PC-3 (cell line): ENCODE measurements around the gene HSPB2. TPM values are rescaled to one million over a fixed set of nuclear protein-coding genes. Genes with fewer than 3 reads are reported as not detected.

Source experiments
- ATAC-seq: fragments of 200-7000 bp; cut with Tn5 transposase; 2 replicates; pipeline ENCODE4 v1.9.1; 2020; ENCODE audit warnings: mild to moderate bottlenecking, moderate library complexity
- BruUV-seq: library from RNA; stranded (reverse); fragments of 400-500 nt; replicated peaks from 2 replicates; lab custom pipeline; 2021; lab: Mats Ljungman, UMichigan
- CTCF ChIA-PET: fragments of 300-600 bp; sonication (Branson Sonifier 250); formaldehyde crosslinking; loops from one replicate; lab custom pipeline; 2022; ENCODE audit warnings: antibody characterized with exemption; lab: Charles Lee
- POLR2A ChIA-PET: fragments of 300-600 bp; sonication (Branson Sonifier 250); formaldehyde crosslinking; loops from one replicate; lab custom pipeline; 2022; ENCODE audit warnings: antibody characterized with exemption; ENCODE audit not compliant: unreplicated experiment; lab: Charles Lee
- DNase-seq: peaks from one replicate; pipeline ENCODE4 v3.0.0-alpha.2; 2015
- H2AFZ ChIP-seq: fragments of 300-600 bp; sonication (generic); 2 replicates; pipeline ENCODE4 v1.6.0; 2016; ENCODE audit warnings: antibody characterized with exemption, low read length
- H3F3A ChIP-seq: fragments of 300-600 bp; sonication (generic); one replicate; pipeline ENCODE4 v1.6.0; 2017; ENCODE audit warnings: antibody characterized with exemption, low read length, control low read depth, mild to moderate bottlenecking; ENCODE audit not compliant: unreplicated experiment
- H3K27ac ChIP-seq: fragments of 300-600 bp; sonication (generic); 2 replicates; pipeline ENCODE4 v1.5.1; 2016; ENCODE audit warnings: mild to moderate bottlenecking, low read length
- H3K27me3 ChIP-seq: fragments of 300-600 bp; sonication (generic); 2 replicates; pipeline ENCODE4 v1.6.1; 2016; ENCODE audit warnings: low read length, mixed read lengths
- H3K36me3 ChIP-seq: fragments of 300-600 bp; sonication (generic); 2 replicates; pipeline ENCODE4 v1.6.1; 2016; ENCODE audit warnings: low read depth, mixed run types, low read length, mixed read lengths
- H3K4me1 ChIP-seq: fragments of 300-600 bp; sonication (generic); 2 replicates; pipeline ENCODE4 v1.5.1; 2016; ENCODE audit warnings: low read length; ENCODE audit not compliant: insufficient read depth
- H3K4me2 ChIP-seq: fragments of 300-600 bp; sonication (generic); 2 replicates; pipeline ENCODE4 v1.6.0; 2016; ENCODE audit warnings: low read length
- H3K4me3 ChIP-seq: fragments of 300-600 bp; sonication (generic); 2 replicates; pipeline ENCODE4 v1.5.1; 2016; ENCODE audit warnings: mild to moderate bottlenecking, low read length, mixed read lengths
- H3K79me2 ChIP-seq: fragments of 300-600 bp; sonication (generic); 2 replicates; pipeline ENCODE4 v1.6.1; 2017; ENCODE audit warnings: low read length, mixed read lengths
- H3K9ac ChIP-seq: fragments of 300-600 bp; sonication (generic); 2 replicates; pipeline ENCODE4 v1.6.0; 2016; ENCODE audit warnings: mild to moderate bottlenecking, low read length
- H3K9me2 ChIP-seq: fragments of 300-600 bp; sonication (generic); replicated peaks from 2 replicates; pipeline ENCODE4 v1.6.1; 2016; ENCODE audit warnings: mixed run types, low read length, mixed read lengths
- H3K9me3 ChIP-seq: fragments of 300-600 bp; sonication (generic); 2 replicates; pipeline ENCODE4 v1.6.1; 2016; ENCODE audit warnings: low read length, mixed read lengths
- H4K20me1 ChIP-seq: fragments of 300-600 bp; sonication (generic); 2 replicates; pipeline ENCODE4 v1.6.1; 2016; ENCODE audit warnings: low read length, mixed read lengths
- EZH2 ChIP-seq: fragments of 300-600 bp; sonication (generic); IDR thresholded peaks from one replicate; pipeline ENCODE4 v1.6.1; 2017; ENCODE audit warnings: antibody characterized with exemption, mild to moderate bottlenecking, low read length; ENCODE audit not compliant: unreplicated experiment
- EZH2phosphoT487 ChIP-seq: fragments of 300-600 bp; sonication (generic); IDR thresholded peaks from 2 replicates; pipeline ENCODE4 v1.6.1; 2018; ENCODE audit warnings: mild to moderate bottlenecking, antibody characterized with exemption, low read length, borderline replicate concordance
- intact Hi-C: fragments of 100-400 bp; cut with micrococcal nuclease; formaldehyde crosslinking; loops from 2 replicates; pipeline ENCODE4 v1.9.0; 2023
- total RNA-seq: library from RNA; depleted of rRNA; stranded (reverse); fragments of >200 nt; gene quantifications from 2 replicates; pipeline ENCODE4 v1.2.3, GENCODE V29; 2014
- TF ChIP-seq, protein P1 (sequence below): fragments of 300-600 bp; sonication (generic); conservative IDR thresholded peaks from 2 replicates; pipeline ENCODE4 v1.5.1; 2017; ENCODE audit warnings: antibody characterized with exemption, low read depth, mild to moderate bottlenecking, low read length

Gene HSPB2
- total RNA-seq, 1 experiment from 2014 or later = not detected

DNA sequence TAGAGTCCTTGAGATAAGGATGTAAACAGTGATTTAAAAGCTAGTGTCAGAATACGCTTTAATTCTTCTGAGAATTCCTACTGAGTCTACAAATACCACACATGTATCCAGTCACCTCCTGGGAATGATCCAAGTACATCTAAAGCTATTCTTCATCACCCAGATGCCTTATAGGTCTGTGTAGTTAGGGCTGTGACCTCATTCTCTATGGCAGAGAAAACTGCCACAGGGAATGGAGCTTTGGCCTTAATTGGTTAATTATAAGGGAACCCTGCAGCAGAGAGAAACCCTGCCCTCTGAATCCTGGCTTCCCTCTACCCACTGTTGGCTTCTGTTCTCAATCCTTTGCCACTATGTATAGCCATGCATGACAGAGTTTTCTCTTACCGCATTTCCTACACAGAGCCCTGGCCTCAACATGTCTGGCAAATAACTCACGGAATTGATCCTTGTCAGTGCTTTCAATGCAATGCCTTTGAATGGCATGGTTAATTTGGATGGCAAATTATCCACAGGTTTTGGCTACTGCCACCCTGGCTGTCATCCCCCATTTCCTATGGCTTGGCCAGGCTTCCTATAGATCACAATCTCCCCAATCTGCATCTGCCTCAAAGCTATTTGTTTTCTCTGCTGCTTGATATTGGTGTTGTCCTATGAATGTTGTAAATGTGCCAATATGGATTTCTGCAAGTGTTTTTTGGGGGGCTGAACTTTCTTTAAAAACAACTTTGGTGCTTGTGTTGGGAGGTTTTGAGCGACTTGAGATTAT lies 27.5 kb downstream of the HSPB2 start:
- H3K4me1 ChIP-seq = peaks cover 39% of the 10 kb centered on the region
- intact Hi-C loops = no loop called here
- H2AFZ ChIP-seq = no peak overlapping the region
- H3F3A ChIP-seq = no peaks in the 10 kb centered on the region
- no peak overlapping the region for H3K9ac ChIP-seq
- no TSS peak for BruUV-seq
- H4K20me1 ChIP-seq = no peaks in the 10 kb centered on the region
- no peak overlapping the region for H3K4me2 ChIP-seq
- no peak overlapping the region for H3K4me3 ChIP-seq
- 0 out of 2 replicates have a peak, but pooled peaks cover 4% of the 10 kb centered on the region for H3K79me2 ChIP-seq
- H3K27ac ChIP-seq = no peak overlapping the region
- TF ChIP-seq, protein P1, sequence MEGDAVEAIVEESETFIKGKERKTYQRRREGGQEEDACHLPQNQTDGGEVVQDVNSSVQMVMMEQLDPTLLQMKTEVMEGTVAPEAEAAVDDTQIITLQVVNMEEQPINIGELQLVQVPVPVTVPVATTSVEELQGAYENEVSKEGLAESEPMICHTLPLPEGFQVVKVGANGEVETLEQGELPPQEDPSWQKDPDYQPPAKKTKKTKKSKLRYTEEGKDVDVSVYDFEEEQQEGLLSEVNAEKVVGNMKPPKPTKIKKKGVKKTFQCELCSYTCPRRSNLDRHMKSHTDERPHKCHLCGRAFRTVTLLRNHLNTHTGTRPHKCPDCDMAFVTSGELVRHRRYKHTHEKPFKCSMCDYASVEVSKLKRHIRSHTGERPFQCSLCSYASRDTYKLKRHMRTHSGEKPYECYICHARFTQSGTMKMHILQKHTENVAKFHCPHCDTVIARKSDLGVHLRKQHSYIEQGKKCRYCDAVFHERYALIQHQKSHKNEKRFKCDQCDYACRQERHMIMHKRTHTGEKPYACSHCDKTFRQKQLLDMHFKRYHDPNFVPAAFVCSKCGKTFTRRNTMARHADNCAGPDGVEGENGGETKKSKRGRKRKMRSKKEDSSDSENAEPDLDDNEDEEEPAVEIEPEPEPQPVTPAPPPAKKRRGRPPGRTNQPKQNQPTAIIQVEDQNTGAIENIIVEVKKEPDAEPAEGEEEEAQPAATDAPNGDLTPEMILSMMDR = no peak
- TF ChIP-seq EZH2phosphoT487 = no peak
- TF ChIP-seq EZH2 = no peak
- no peaks in the 10 kb centered on the region for H3K9me3 ChIP-seq
- H3K36me3 ChIP-seq = no peaks in the 10 kb centered on the region
- H3K9me2 ChIP-seq = no peaks in the 10 kb centered on the region
- POLR2A ChIA-PET = interaction anchor here (0.7 to 1.0 kb wide), 2 partner anchors 38 to 86 kb away, joined by 3 to 4 read pairs; no protein-coding TSS in a partner anchor
- CTCF ChIA-PET = interaction anchor here (0.7 kb wide), 1 partner anchor 42 kb away, joined by 3 read pairs; no protein-coding TSS in a partner anchor
- ATAC-seq (no peak), DNase-seq (peak; percentile 59)
- H3K27me3 ChIP-seq = no peaks in the 10 kb centered on the region

GRCh38 chr11:111941963-111942362 lies 29.4 kb downstream of the HSPB2 start:
- POLR2A ChIA-PET = interaction anchor here (0.6 kb wide), 1 partner anchor 106 kb away, joined by 3 read pairs; no protein-coding TSS in a partner anchor
- H3K9ac ChIP-seq = no peak overlapping the region

More at GRCh38 chr11:111941963-111942362, 29.4 kb downstream of the HSPB2 start:
- no peak for ATAC-seq
- TF ChIP-seq EZH2 = no peak
- no peak for TF ChIP-seq EZH2phosphoT487
- TF ChIP-seq, protein P1 = no peak
- Histone ChIP-seq H3K4me1 (peaks cover 31% of the 10 kb centered on the region), H3K36me3 (no peaks in the 10 kb centered on the region), H3K27ac (no peak overlapping the region), H3K27me3 (no peaks in the 10 kb centered on the region), H4K20me1 (no peaks in the 10 kb centered on the region), H3K79me2 (0 out of 2 replicates have a peak, but pooled peaks cover 4% of the 10 kb centered on the region), H3F3A (no peaks in the 10 kb centered on the region), H3K9me3 (no peaks in the 10 kb centered on the region), H2AFZ (no peak overlapping the region), H3K4me3 (no peak overlapping the region), H3K9me2 (no peaks in the 10 kb centered on the region), H3K4me2 (no peak overlapping the region)
- DNase-seq = peak; percentile 35
- no TSS peak for BruUV-seq
- intact Hi-C loops = no loop called here
- CTCF ChIA-PET = interaction anchor here (0.6 kb wide), 1 partner anchor 78 kb away, joined by 3 read pairs; no protein-coding TSS in a partner anchor
